A673 (cell line): Measurements from ENCODE around the gene POLR2B. TPM values are rescaled to one million over a fixed set of nuclear protein-coding genes. Genes with fewer than 3 reads are reported as not detected.

Experiments
- BruUV-seq: library from RNA; stranded (reverse); fragments of 400-500 nt; replicated peaks from 2 replicates; lab custom pipeline; 2021; lab: Mats Ljungman, UMichigan
- CTCF ChIA-PET: fragments of 300-600 bp; sonication (Branson Sonifier 250); formaldehyde crosslinking; loops from one replicate; lab custom pipeline; 2022; ENCODE audit warnings: antibody characterized with exemption; lab: Charles Lee
- POLR2A ChIA-PET: fragments of 300-600 bp; sonication (Branson Sonifier 250); formaldehyde crosslinking; loops from one replicate; lab custom pipeline; 2022; ENCODE audit warnings: antibody characterized with exemption; ENCODE audit not compliant: low non-redundant PET; lab: Charles Lee
- DNase-seq: peaks from one replicate; pipeline ENCODE4 v3.0.0-alpha.2; 2015; ENCODE audit warnings: low spot score
- H3K27ac ChIP-seq: fragments of 200-600 bp; sonication (generic); 2 replicates; pipeline ENCODE4 v1.5.1; 2016; ENCODE audit warnings: mixed run types, low read depth, mild to moderate bottlenecking, mixed read lengths, antibody characterized with exemption, low read length; ENCODE audit not compliant: poor library complexity, severe bottlenecking
- H3K27me3 ChIP-seq: fragments of 200-600 bp; sonication (generic); replicated peaks from 2 replicates; pipeline ENCODE4 v1.6.1; 2017; ENCODE audit warnings: mixed run types, low read depth, mild to moderate bottlenecking, mixed read lengths, antibody characterized with exemption, low read length; ENCODE audit not compliant: insufficient read depth, poor library complexity
- H3K36me3 ChIP-seq: fragments of 200-600 bp; sonication (generic); 2 replicates; pipeline ENCODE4 v1.6.1; 2016; ENCODE audit warnings: mixed run types, mild to moderate bottlenecking, mixed read lengths, antibody characterized with exemption, low read length; ENCODE audit not compliant: insufficient read depth, poor library complexity, severe bottlenecking
- H3K4me1 ChIP-seq: fragments of 200-600 bp; sonication (generic); 2 replicates; pipeline ENCODE4 v1.6.1; 2017; ENCODE audit warnings: mixed run types, mild to moderate bottlenecking, mixed read lengths, antibody characterized with exemption, low read length; ENCODE audit not compliant: insufficient read depth, poor library complexity, severe bottlenecking
- H3K4me3 ChIP-seq: fragments of 200-600 bp; sonication (generic); 2 replicates; pipeline ENCODE4 v1.5.1; 2016; ENCODE audit warnings: low read depth, mixed run types, mild to moderate bottlenecking, mixed read lengths, low read length; ENCODE audit not compliant: poor library complexity, severe bottlenecking
- H3K9me3 ChIP-seq: fragments of 200-600 bp; sonication (generic); 2 replicates; pipeline ENCODE4 v1.6.1; 2016; ENCODE audit warnings: mixed run types, low read depth, mild to moderate bottlenecking, mixed read lengths, antibody characterized with exemption, low read length; ENCODE audit not compliant: poor library complexity, severe bottlenecking
- CTCF ChIP-seq: fragments of 300-800, 200-600 bp; sonication (generic); conservative IDR thresholded peaks from 2 replicates; pipeline ENCODE4 v1.5.1; 2017; ENCODE audit warnings: low read depth, mild to moderate bottlenecking, antibody characterized with exemption, low read length, moderate library complexity, mixed read lengths
- EZH2 ChIP-seq: fragments of 200-600 bp; sonication (generic); IDR thresholded peaks from 2 replicates; pipeline ENCODE4 v1.6.1; 2017; ENCODE audit warnings: borderline replicate concordance, low read depth, mild to moderate bottlenecking, mixed read lengths, antibody characterized with exemption, low read length; ENCODE audit not compliant: poor library complexity, severe bottlenecking
- intact Hi-C: fragments of 100-400 bp; cut with micrococcal nuclease; formaldehyde crosslinking; loops from one replicate; pipeline ENCODE4 v1.10.0; 2022; ENCODE audit not compliant: unreplicated experiment
- total RNA-seq: library from RNA; stranded (reverse); gene quantifications from 2 replicates; pipeline ENCODE4 v1.2.3, GENCODE V29; 2021

The POLR2B gene
- total RNA-seq, 1 experiment from 2014 or later = 71.9 TPM

- no peak for TF ChIP-seq CTCF
- TF ChIP-seq EZH2 = no peak
- no peak for DNase-seq
- BruUV-seq = no TSS peak
- H3K27ac ChIP-seq = no peak overlapping the region
- peaks cover 28% of the 10 kb centered on the region for H3K36me3 ChIP-seq
- intact Hi-C loops = no loop called here
- no peaks in the 10 kb centered on the region for H3K9me3 ChIP-seq
- POLR2A ChIA-PET = interaction anchor here (0.6 kb wide), 1 partner anchor 31 kb away, joined by 5 read pairs; no protein-coding TSS in a partner anchor
- no peaks in the 10 kb centered on the region for H3K27me3 ChIP-seq
- CTCF ChIA-PET = interaction anchor here (0.6 kb wide), 1 partner anchor 970 kb away, joined by 4 read pairs; no protein-coding TSS in a partner anchor
- H3K4me3 ChIP-seq = no peak overlapping the region
- no peaks in the 10 kb centered on the region for H3K4me1 ChIP-seq
These were observed 7.3 kb upstream of the POLR2B start for GRCh38 chr4:56971383-56971782.

- no peak for DNase-seq
- POLR2A ChIA-PET = no interaction called here
- no peak overlapping the region for H3K4me3 ChIP-seq
- no TSS peak for BruUV-seq
- no peak overlapping the region for H3K27ac ChIP-seq
- H3K27me3 ChIP-seq = no peaks in the 10 kb centered on the region
- no peaks in the 10 kb centered on the region for H3K9me3 ChIP-seq
- no peaks in the 10 kb centered on the region for H3K4me1 ChIP-seq
- TF ChIP-seq CTCF (no peak), EZH2 (no peak)
- H3K36me3 ChIP-seq = peaks cover 21% of the 10 kb centered on the region
- intact Hi-C loops = no loop called here
- CTCF ChIA-PET = no interaction called here
These were observed 6.3 kb upstream of the POLR2B start for GRCh38 chr4:56972389-56972788.

GRCh38 chr4:56972809-56973208 is 5.9 kb upstream of the POLR2B start:
- BruUV-seq = no TSS peak
- H3K27ac ChIP-seq = no peak overlapping the region
- CTCF ChIA-PET = no interaction called here
- no peak for DNase-seq
- no peaks in the 10 kb centered on the region for H3K9me3 ChIP-seq
- no peak overlapping the region for H3K4me3 ChIP-seq
- peaks cover 21% of the 10 kb centered on the region for H3K36me3 ChIP-seq
- no peaks in the 10 kb centered on the region for H3K4me1 ChIP-seq
- POLR2A ChIA-PET = no interaction called here
- no peak for TF ChIP-seq CTCF
- no peak for TF ChIP-seq EZH2
- no peaks in the 10 kb centered on the region for H3K27me3 ChIP-seq
- intact Hi-C loops = no loop called here
